GM12891 (cell line): ENCODE results near the gene PRUNE2.

Experiments used
- POLR2A ChIP-seq: IDR thresholded peaks from 2 replicates; pipeline ENCODE4 v1.6.1; 2011; ENCODE audit warnings: low read depth, low read length, control low read depth
- POLR2AphosphoS5 ChIP-seq: IDR thresholded peaks from 2 replicates; pipeline ENCODE4 v1.6.1; 2011; ENCODE audit warnings: low read depth, low read length, control low read depth
- POU2F2 ChIP-seq: IDR thresholded peaks from 2 replicates; pipeline ENCODE4 v1.6.1; 2011; ENCODE audit warnings: low read depth, mild to moderate bottlenecking, control low read depth, low read length, moderate library complexity
- SPI1 ChIP-seq: IDR thresholded peaks from 2 replicates; pipeline ENCODE4 v1.6.1; 2011; ENCODE audit warnings: low read depth, low read length, control low read depth
- TAF1 ChIP-seq: IDR thresholded peaks from 2 replicates; pipeline ENCODE4 v1.6.1; 2011; ENCODE audit warnings: low read depth, low read length, control low read depth

- TF ChIP-seq POU2F2 (no peak), POLR2AphosphoS5 (no peak), POLR2A (no peak), SPI1 (no peak), TAF1 (no peak)
Observed at GRCh38 chr9:76615177-76615603, 290.7 kb downstream of the PRUNE2 start.
